CD4-positive, alpha-beta memory T cell (primary cell): Measurements from ENCODE around the gene WDR86. TPM values are rescaled to one million over a fixed set of nuclear protein-coding genes. Genes with fewer than 3 reads are reported as not detected.

Source experiments
- CTCF ChIA-PET: fragments of 350-600 bp; sonication (Branson Sonifier 250); formaldehyde crosslinking; loops from one replicate; lab custom pipeline; 2021; ENCODE audit warnings: inconsistent platforms; ENCODE audit not compliant: partially characterized antibody; lab: Charles Lee
- POLR2A ChIA-PET: fragments of 350-600 bp; sonication (Branson Sonifier 250); formaldehyde crosslinking; loops from one replicate; lab custom pipeline; 2021; ENCODE audit not compliant: partially characterized antibody; lab: Charles Lee
- DNase-seq, 5 donors: peaks; one replicate each; pipeline versions ENCODE4 v3.0.0 to v3.0.0-alpha.2; 2020 to 2022; ENCODE audit warnings: mixed read lengths in 1 of 5
- H3K27ac ChIP-seq: one replicate; pipeline ENCODE4 v1.7.0; 2013; ENCODE audit warnings: low read depth, low read length
- H3K27me3 ChIP-seq: 2 replicates; pipeline ENCODE4 v1.7.0; 2013; ENCODE audit warnings: mild to moderate bottlenecking, low read length, moderate library complexity; ENCODE audit not compliant: insufficient read depth
- H3K36me3 ChIP-seq: 2 replicates; pipeline ENCODE4 v1.7.0; 2013; ENCODE audit warnings: mild to moderate bottlenecking, low read length, moderate library complexity; ENCODE audit not compliant: insufficient read depth
- H3K4me1 ChIP-seq: 2 replicates; pipeline ENCODE4 v1.7.0; 2013; ENCODE audit warnings: mild to moderate bottlenecking, low read length, moderate library complexity; ENCODE audit not compliant: insufficient read depth
- H3K4me3 ChIP-seq, 2 donors: one replicate each; pipeline ENCODE4 v1.7.0; 2013; ENCODE audit warnings: low read length in 2 of 2, mild to moderate bottlenecking in 1 of 2
- H3K9me3 ChIP-seq, 2 donors: one replicate each; pipeline ENCODE4 v1.7.0; 2013; ENCODE audit warnings: low read length in 2 of 2, control low read depth in 1 of 2; ENCODE audit not compliant: control insufficient read depth in 1 of 2
- H3K27ac Mint-ChIP-seq, 7 donors: one replicate each; pipeline ENCODE4 v1.8.0; 2020 to 2021; ENCODE audit warnings: mixed read lengths in 7 of 7, mild to moderate bottlenecking in 6 of 7, inconsistent platforms in 3 of 7, moderate library complexity in 3 of 7
- H3K27me3 Mint-ChIP-seq, 2 donors: one replicate each; pipeline ENCODE4 v1.8.0; 2020 to 2021; ENCODE audit warnings: mixed read lengths in 2 of 2
- H3K36me3 Mint-ChIP-seq, 2 donors: one replicate each; pipeline ENCODE4 v1.8.0; 2020 to 2021; ENCODE audit warnings: mixed read lengths in 2 of 2, inconsistent platforms in 1 of 2, mild to moderate bottlenecking in 1 of 2
- H3K4me1 Mint-ChIP-seq, 4 donors: one replicate each; pipeline ENCODE4 v1.8.0; 2020 to 2021; ENCODE audit warnings: mixed read lengths in 4 of 4, mild to moderate bottlenecking in 1 of 4
- H3K4me3 Mint-ChIP-seq, 8 donors: one replicate each; pipeline ENCODE4 v1.8.0; 2020 to 2021; ENCODE audit warnings: mixed read lengths in 8 of 8, mild to moderate bottlenecking in 7 of 8, moderate library complexity in 6 of 8, inconsistent platforms in 3 of 8
- H3K9me3 Mint-ChIP-seq, 8 donors: one replicate each; pipeline ENCODE4 v1.8.0; 2020 to 2021; ENCODE audit warnings: mixed read lengths in 8 of 8, mild to moderate bottlenecking in 5 of 8, inconsistent platforms in 3 of 8, moderate library complexity in 1 of 8
- intact Hi-C: fragments of 100-400 bp; cut with micrococcal nuclease; formaldehyde crosslinking; loops from one replicate; pipeline ENCODE4 v1.15.1; 2023
- polyA plus RNA-seq, 2 donors: library from polyadenylated mRNA; unstranded; fragments of 300-500 nt; fragmentation: Illumina TruSeq; gene quantifications; one replicate each; pipeline ENCODE4 v1.2.3, GENCODE V29; 2021
- total RNA-seq, 2 experiments: library from RNA; stranded (reverse); gene quantifications; one replicate each; pipeline ENCODE4 v1.2.3, GENCODE V29; 2021

Gene WDR86
- total and polyA plus RNA-seq, 4 experiments from 2014 or later: 7.0 to 14.4 (median 9.0) TPM

DNA sequence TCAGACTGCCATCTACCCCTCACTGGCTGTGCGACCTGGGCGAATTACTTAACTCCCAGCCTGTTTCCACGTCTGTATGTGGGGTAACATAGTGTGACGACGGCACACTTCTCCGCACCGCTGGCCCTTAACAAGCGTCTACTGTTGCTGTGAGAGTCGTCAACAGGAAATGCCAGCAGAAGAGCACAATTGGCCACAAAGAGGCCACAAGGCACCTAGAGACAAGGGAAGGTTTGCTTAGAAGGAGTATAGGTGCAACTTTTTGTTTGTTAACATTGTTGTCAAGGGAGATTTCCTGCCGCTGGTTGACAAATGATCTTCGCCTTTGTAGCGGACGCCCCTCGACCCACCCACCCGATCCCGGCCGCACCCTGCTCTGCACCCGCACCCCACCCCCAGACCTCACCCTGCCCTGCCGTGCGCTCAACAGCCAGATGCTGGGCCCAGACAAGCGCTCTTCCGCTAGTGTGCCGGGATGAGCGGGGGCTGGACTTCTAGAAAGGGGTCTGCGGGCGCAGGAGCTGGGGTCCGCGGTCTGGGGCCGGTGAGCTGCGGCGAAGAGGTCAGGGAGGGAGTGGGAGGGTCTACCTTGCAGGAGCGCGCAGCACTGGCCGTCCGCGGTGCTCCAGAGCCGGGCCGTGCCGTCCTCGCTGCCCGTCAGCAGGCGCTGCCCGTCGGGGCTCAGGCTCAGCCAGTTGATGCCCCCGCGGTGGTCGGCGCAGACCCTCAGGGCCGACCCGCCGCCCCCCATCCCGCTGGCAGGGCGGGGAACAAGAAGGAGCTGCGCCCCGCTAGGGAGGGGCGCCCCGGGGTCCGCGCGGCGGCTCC, 785 bp downstream of the WDR86 start:
- H3K27me3 Mint-ChIP-seq: peaks cover 1 to 3% of the 10 kb centered on the region in 2 donors
- H3K4me1 ChIP-seq: peaks cover 41% of the 10 kb centered on the region
- peak overlapping the region; percentile 81 to 99 (median 99) for H3K27ac Mint-ChIP-seq
- H3K27me3 ChIP-seq: no peaks in the 10 kb centered on the region
- no peaks in the 10 kb centered on the region for H3K36me3 ChIP-seq
- H3K4me3 ChIP-seq: peak overlapping the region; percentile 9 to 58
- ChIA-PET POLR2A (interaction anchor here (0.7 to 3.0 kb wide), 15 partner anchors 12 to 68 kb away, joined by 3 to 20 read pairs (median 4); partner anchors contain the start of genes CRYGN and NUB1), CTCF (interaction anchor here (0.9 to 1.6 kb wide), 8 partner anchors 13 to 94 kb away, joined by 3 to 17 read pairs (median 4); partner anchors contain the start of gene CRYGN)
- peak overlapping the region; percentile 89 for H3K27ac ChIP-seq
- H3K4me1 Mint-ChIP-seq: peaks cover 20 to 80% (median 32%) of the 10 kb centered on the region in 4 donors
- peak; percentile 85 to 95 (median 95) for DNase-seq
- no peaks in the 10 kb centered on the region for H3K9me3 ChIP-seq
- intact Hi-C loops: loop anchor here (1.0 kb wide), 4 partner anchors 20 to 59 kb away; no protein-coding TSS in a partner anchor
- H3K36me3 Mint-ChIP-seq: peaks cover 6 to 28% of the 10 kb centered on the region in 2 donors
- peaks cover 0 to 17% (median 7%) of the 10 kb centered on the region in 8 donors for H3K9me3 Mint-ChIP-seq
- H3K4me3 Mint-ChIP-seq: peak overlapping the region; percentile 79 to 89 (median 84)

DNA sequence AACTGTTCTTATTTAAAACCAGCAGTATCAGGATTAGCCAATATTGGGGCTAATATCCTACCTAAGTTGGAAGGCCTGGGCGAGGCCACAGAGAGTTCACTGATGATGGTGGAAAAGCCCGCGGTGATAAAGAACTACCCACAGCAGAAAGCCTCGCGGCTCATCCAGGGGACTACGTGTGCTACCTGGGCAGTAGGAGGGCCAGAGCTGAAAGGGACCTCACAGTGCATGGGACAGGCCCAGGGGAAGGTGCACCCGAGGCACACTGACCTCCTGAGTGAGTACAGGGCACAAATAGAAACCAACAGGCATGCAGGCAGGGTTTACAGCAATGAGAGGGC, 1.4 kb downstream of the WDR86 start:
- peaks cover 6 to 26% of the 10 kb centered on the region in 2 donors for H3K36me3 Mint-ChIP-seq
- peaks cover 47% of the 10 kb centered on the region for H3K4me1 ChIP-seq
- peaks cover 0 to 14% (median 6%) of the 10 kb centered on the region in 8 donors for H3K9me3 Mint-ChIP-seq
- peaks cover 1 to 3% of the 10 kb centered on the region in 2 donors for H3K27me3 Mint-ChIP-seq
- ChIA-PET CTCF (no interaction called here), POLR2A (interaction anchor here (0.9 to 3.0 kb wide), 2 partner anchors 32 to 40 kb away, joined by 3 to 17 read pairs; partner anchors contain the start of gene CRYGN)
- no peaks in the 10 kb centered on the region for H3K9me3 ChIP-seq
- no peaks in the 10 kb centered on the region for H3K36me3 ChIP-seq
- peak overlapping the region; percentile 60 for H3K27ac ChIP-seq
- DNase-seq: no peak
- H3K4me1 Mint-ChIP-seq: peaks cover 19 to 79% (median 33%) of the 10 kb centered on the region in 4 donors
- H3K27me3 ChIP-seq: no peaks in the 10 kb centered on the region
- H3K27ac Mint-ChIP-seq: peak overlapping the region; percentile 81 to 99 (median 99)
- intact Hi-C loops: loop anchor here (1.0 kb wide), 1 partner anchor 40 kb away; no protein-coding TSS in a partner anchor
- H3K4me3 Mint-ChIP-seq: peak overlapping the region; percentile 79 to 89 (median 84)
- H3K4me3 ChIP-seq: peak overlapping the region; percentile 9 to 18

DNA sequence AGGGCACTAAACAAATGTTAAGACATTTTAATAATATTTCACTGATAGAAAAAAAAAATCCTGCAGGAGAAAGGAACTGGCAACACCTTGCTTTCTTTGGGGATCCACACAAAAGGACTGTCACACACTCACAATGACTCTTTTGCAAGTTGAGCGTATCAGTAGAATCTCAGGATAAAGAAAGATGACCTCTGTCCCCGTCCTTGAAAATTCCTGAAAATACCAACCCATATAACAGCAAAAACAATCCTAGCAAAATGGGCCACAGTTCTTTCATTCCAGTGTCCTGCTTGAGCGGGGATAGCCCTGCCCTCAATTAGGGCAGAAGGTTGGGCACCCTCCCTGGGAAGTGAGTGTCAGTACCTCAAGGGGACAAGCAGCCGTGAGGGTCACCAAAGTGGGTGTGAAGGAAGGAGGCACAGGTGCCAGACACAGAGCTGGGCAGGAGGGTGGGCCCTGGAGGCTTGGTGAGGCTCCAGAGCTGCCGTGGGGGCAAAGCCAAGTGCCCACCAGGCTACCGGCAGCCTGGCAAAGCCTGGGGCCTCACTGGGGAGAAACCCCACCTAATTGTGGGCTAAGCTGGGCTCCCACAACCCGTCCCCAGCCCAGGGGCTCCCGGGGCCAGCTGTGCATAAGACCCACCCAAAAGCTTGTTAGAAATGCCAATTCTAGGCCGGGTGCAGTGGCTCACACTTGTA, 2.8 kb downstream of the WDR86 start:
- H3K27me3 ChIP-seq: no peaks in the 10 kb centered on the region
- Mint-ChIP-seq H3K4me3 (peak overlapping the region in 1 of 8 donors; percentile 34), H3K36me3 (peaks cover 5 to 15% of the 10 kb centered on the region in 2 donors), H3K4me1 (peaks cover 14 to 74% (median 28%) of the 10 kb centered on the region in 4 donors), H3K9me3 (peaks cover 0 to 6% (median 0%) of the 10 kb centered on the region in 8 donors), H3K27ac (peak overlapping the region; percentile 36 to 99 (median 93)), H3K27me3 (peaks cover 1 to 3% of the 10 kb centered on the region in 2 donors)
- POLR2A ChIA-PET: interaction anchor here (0.8 kb wide), 1 partner anchor 23 kb away, joined by 3 read pairs; no protein-coding TSS in a partner anchor
- H3K4me3 ChIP-seq: no peak overlapping the region
- no peak for DNase-seq
- H3K9me3 ChIP-seq: no peaks in the 10 kb centered on the region
- H3K27ac ChIP-seq: no peak overlapping the region
- H3K36me3 ChIP-seq: no peaks in the 10 kb centered on the region
- H3K4me1 ChIP-seq: peaks cover 53% of the 10 kb centered on the region
- intact Hi-C loops: no loop called here
- CTCF ChIA-PET: interaction anchor here (1.2 kb wide), 2 partner anchors 39 to 41 kb away, joined by 3 to 4 read pairs; no protein-coding TSS in a partner anchor

DNA sequence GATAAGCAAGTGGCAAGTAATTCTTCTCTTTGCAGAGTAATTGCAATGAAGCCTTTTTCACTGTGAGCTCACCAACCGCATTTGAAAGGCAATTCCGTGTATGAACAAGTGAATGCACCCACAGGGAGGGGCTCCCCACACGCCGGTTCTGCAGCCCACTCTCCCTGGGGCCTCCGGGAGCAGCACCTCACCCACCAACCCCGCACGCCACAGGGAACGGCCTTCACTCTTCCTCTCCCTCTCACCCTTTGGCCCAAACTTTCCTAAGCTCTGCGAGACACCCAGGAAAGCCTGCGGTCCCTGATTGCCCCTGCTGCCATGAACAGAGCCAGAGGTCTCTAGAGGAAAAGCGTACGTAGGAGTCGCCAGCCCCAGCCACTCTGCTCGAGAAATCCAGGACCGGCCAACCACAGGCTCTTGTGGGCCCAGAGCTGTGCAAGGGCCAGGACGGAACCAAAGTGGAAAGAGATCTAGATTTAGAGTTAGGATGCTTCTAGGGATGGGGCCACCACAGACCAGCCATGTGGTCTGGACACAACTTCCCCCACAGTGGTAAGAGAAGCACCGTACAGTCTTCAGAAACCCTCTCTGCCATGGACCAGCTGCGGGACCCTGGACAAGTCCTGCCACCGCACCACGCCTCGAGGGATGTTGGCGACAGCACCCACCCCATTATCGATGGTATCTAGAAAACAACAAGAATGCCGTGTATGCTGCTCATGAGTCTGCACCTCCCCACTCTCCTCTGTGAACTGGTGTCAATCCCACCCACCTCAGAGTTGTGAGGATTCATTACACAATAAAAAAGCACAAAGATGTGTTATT, 3.6 kb downstream of the WDR86 start:
- Mint-ChIP-seq H3K27me3 (peaks cover 1 to 3% of the 10 kb centered on the region in 2 donors), H3K36me3 (peaks cover 5 to 7% of the 10 kb centered on the region in 2 donors), H3K4me3 (no peak overlapping the region), H3K4me1 (peaks cover 16 to 72% (median 25%) of the 10 kb centered on the region in 4 donors), H3K27ac (peak overlapping the region; percentile 36 to 94 (median 92)), H3K9me3 (peaks cover 0 to 6% (median 0%) of the 10 kb centered on the region in 8 donors)
- Histone ChIP-seq H3K36me3 (no peaks in the 10 kb centered on the region), H3K4me3 (no peak overlapping the region), H3K4me1 (peaks cover 46% of the 10 kb centered on the region), H3K9me3 (no peaks in the 10 kb centered on the region), H3K27ac (no peak overlapping the region), H3K27me3 (no peaks in the 10 kb centered on the region)
- no peak for DNase-seq
- ChIA-PET CTCF (interaction anchor here (1.5 kb wide), 1 partner anchor 42 kb away, joined by 5 read pairs; no protein-coding TSS in a partner anchor), POLR2A (no interaction called here)
- intact Hi-C loops: no loop called here

DNA sequence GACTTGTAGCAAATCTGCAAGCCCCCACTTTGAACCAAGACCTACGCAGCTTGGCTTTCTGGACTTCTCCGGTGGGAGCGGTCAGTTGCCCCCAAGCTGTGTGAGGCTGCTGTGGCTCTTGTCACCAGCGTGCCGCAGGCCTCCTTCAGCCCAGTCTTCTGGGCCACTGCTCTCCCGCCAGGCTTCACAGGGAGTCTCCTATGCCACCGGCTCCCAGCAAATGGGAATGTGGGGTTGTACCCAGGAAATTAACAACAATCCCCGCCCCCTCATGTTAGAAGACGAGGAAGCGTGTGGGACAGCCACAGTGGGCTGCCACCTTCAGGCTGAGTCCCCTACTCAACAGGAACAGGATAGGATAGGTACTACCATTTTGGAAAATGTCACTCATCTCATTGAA, 4.2 kb downstream of the WDR86 start:
- no peak for DNase-seq
- Mint-ChIP-seq H3K27me3 (no peaks in the 10 kb centered on the region), H3K27ac (peak overlapping the region in 4 of 7 donors; percentile 64 to 93 (median 92)), H3K36me3 (peaks cover under 1 to 3% of the 10 kb centered on the region in 2 donors), H3K9me3 (no peaks in the 10 kb centered on the region), H3K4me1 (peaks cover 14 to 72% (median 21%) of the 10 kb centered on the region in 4 donors), H3K4me3 (no peak overlapping the region)
- peaks cover 40% of the 10 kb centered on the region for H3K4me1 ChIP-seq
- ChIA-PET CTCF (interaction anchor here (1.5 kb wide), 1 partner anchor 43 kb away, joined by 5 read pairs; no protein-coding TSS in a partner anchor), POLR2A (interaction anchor here (1.1 kb wide), 1 partner anchor 35 kb away, joined by 4 read pairs; no protein-coding TSS in a partner anchor)
- no peaks in the 10 kb centered on the region for H3K27me3 ChIP-seq
- intact Hi-C loops: no loop called here
- H3K9me3 ChIP-seq: no peaks in the 10 kb centered on the region
- H3K27ac ChIP-seq: no peak overlapping the region
- H3K4me3 ChIP-seq: no peak overlapping the region
- no peaks in the 10 kb centered on the region for H3K36me3 ChIP-seq

DNA sequence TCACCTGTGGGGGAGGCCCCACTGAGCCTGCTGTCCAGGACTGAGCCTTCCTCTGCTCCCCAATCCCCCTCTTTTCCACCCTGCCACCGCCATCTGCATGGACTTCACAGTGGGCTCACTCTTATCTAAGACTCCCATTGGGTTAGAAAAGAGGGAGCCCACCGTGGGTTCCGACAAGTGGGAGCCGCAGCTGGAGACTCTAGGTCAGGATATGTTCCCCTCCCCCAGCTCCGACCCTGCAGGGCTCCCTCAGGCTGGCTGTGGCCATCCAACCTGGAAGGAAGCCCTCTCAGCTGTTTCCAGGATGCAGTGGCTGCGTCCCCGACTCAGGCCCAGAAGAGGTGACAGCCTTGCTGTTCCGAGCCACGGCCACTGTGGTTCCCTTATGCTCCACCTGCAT, 4.8 kb downstream of the WDR86 start:
- Mint-ChIP-seq H3K4me1 (peaks cover 14 to 74% (median 20%) of the 10 kb centered on the region in 4 donors), H3K36me3 (peaks cover 0 to 3% of the 10 kb centered on the region in 2 donors), H3K27ac (peak overlapping the region in 4 of 7 donors; percentile 30 to 93 (median 78)), H3K9me3 (no peaks in the 10 kb centered on the region), H3K4me3 (no peak overlapping the region), H3K27me3 (no peaks in the 10 kb centered on the region)
- H3K36me3 ChIP-seq: no peaks in the 10 kb centered on the region
- intact Hi-C loops: no loop called here
- DNase-seq: no peak
- no peaks in the 10 kb centered on the region for H3K27me3 ChIP-seq
- H3K9me3 ChIP-seq: no peaks in the 10 kb centered on the region
- ChIA-PET POLR2A (interaction anchor here (1.1 kb wide), 1 partner anchor 36 kb away, joined by 4 read pairs; no protein-coding TSS in a partner anchor), CTCF (interaction anchor here (1.5 kb wide), 1 partner anchor 43 kb away, joined by 5 read pairs; no protein-coding TSS in a partner anchor)
- H3K27ac ChIP-seq: peak overlapping the region; percentile 6
- H3K4me1 ChIP-seq: peaks cover 34% of the 10 kb centered on the region
- no peak overlapping the region for H3K4me3 ChIP-seq
